ENCODE results near the gene LRRC46. TPM values are rescaled to one million over a fixed set of nuclear protein-coding genes. Genes with fewer than 3 reads are reported as not detected.
A peak's percentile ranks its signal among the peaks of the same experiment; 100 is the strongest.

Gene LRRC46
- not detected for total RNA-seq

- DNase-seq (ENCODE audit: low spot score in 2 of 2) = peak; percentile 85 to 96
- FAIRE-seq = no peak
These were observed at the start of gene LRRC46, which contains the start of gene MRPL10 for GRCh38 chr17:47831003-47831933. Gene LRRC46 (plus strand): TSS chr17:47831670. CDS start chr17:47831990, 320 bp downstream. Gene MRPL10 (minus strand): TSS chr17:47831541. CDS start chr17:47831511, 30 bp downstream.

GRCh38 chr17:47785538-47786123 is 45.8 kb upstream of the LRRC46 start:
- FAIRE-seq = no peak
- DNase-seq (ENCODE audit: low spot score in 2 of 2) = no peak

- FAIRE-seq = no peak
These were observed 41.6 kb upstream of the LRRC46 start for GRCh38 chr17:47789611-47790561.

GRCh38 chr17:47791025-47791424 is 40.4 kb upstream of the LRRC46 start:
- DNase-seq (ENCODE audit: low spot score in 2 of 2) (no peak), FAIRE-seq (no peak)

More at GRCh38 chr17:47789611-47790561, 41.6 kb upstream of the LRRC46 start:
- DNase-seq (ENCODE audit: low spot score in 2 of 2) = peak; percentile 60 to 78

GRCh38 chr17:47792457-47792856 is 39.0 kb upstream of the LRRC46 start:
- FAIRE-seq (no peak), DNase-seq (ENCODE audit: low spot score in 2 of 2) (no peak)

GRCh38 chr17:47792979-47793378 is 38.5 kb upstream of the LRRC46 start:
- FAIRE-seq (no peak), DNase-seq (ENCODE audit: low spot score in 2 of 2) (no peak)

- FAIRE-seq (no peak), DNase-seq (ENCODE audit: low spot score in 2 of 2) (no peak)
These were observed 33.7 kb upstream of the LRRC46 start for GRCh38 chr17:47797797-47798196.

- DNase-seq (ENCODE audit: low spot score in 2 of 2) (no peak), FAIRE-seq (no peak)
These were observed 30.8 kb upstream of the LRRC46 start for GRCh38 chr17:47800686-47801085.

GRCh38 chr17:47801176-47801765 is 30.2 kb upstream of the LRRC46 start:
- DNase-seq (ENCODE audit: low spot score in 2 of 2) = no peak
- no peak for FAIRE-seq

GRCh38 chr17:47801906-47802305 is 29.6 kb upstream of the LRRC46 start:
- DNase-seq (ENCODE audit: low spot score in 2 of 2) = no peak
- FAIRE-seq = no peak

- DNase-seq (ENCODE audit: low spot score in 2 of 2) = peak in 1 of 2 donors; percentile 71
- no peak for FAIRE-seq
These were observed 29.0 kb upstream of the LRRC46 start for GRCh38 chr17:47802341-47803022.

- no peak for DNase-seq (ENCODE audit: low spot score in 2 of 2)
- FAIRE-seq = no peak
These were observed 28.3 kb upstream of the LRRC46 start for GRCh38 chr17:47803201-47803600.

- no peak for DNase-seq (ENCODE audit: low spot score in 2 of 2)
- no peak for FAIRE-seq
These were observed 27.7 kb upstream of the LRRC46 start for GRCh38 chr17:47803751-47804150.

- DNase-seq (ENCODE audit: low spot score in 2 of 2) (no peak), FAIRE-seq (no peak)
These were observed 27.0 kb upstream of the LRRC46 start for GRCh38 chr17:47804461-47804860.

GRCh38 chr17:47806026-47806912 is 25.2 kb upstream of the LRRC46 start:
- no peak for DNase-seq (ENCODE audit: low spot score in 2 of 2)
- no peak for FAIRE-seq

GRCh38 chr17:47806913-47807255 is 24.6 kb upstream of the LRRC46 start:
- FAIRE-seq (no peak), DNase-seq (ENCODE audit: low spot score in 2 of 2) (no peak)

- no peak for FAIRE-seq
- DNase-seq (ENCODE audit: low spot score in 2 of 2) = no peak
These were observed 24.0 kb upstream of the LRRC46 start for GRCh38 chr17:47807421-47807820.

GRCh38 chr17:47808036-47808829 is 23.2 kb upstream of the LRRC46 start:
- DNase-seq (ENCODE audit: low spot score in 2 of 2) (no peak), FAIRE-seq (no peak)
